K562 (cell line): Measurements from ENCODE around the gene EXOC3. TPM values are rescaled to one million over a fixed set of nuclear protein-coding genes. Genes with fewer than 3 reads are reported as not detected.

Experiments used
- POLR3G ChIP-seq: IDR thresholded peaks from 2 replicates; pipeline ENCODE4 v1.6.1; 2011; ENCODE audit not compliant: insufficient read length, insufficient replicate concordance; ENCODE audit errors: extremely low read depth
- polyA plus RNA-seq, 8 experiments: library from polyadenylated mRNA; depleted of rRNA in 4 of 8; stranded (reverse) in 5 of 8; unstranded in 3 of 8; fragments of >200 nt; fragmentation: Nextera tagmentation in 2 of 8; fragmentation: Illumina TruSeq in 1 of 8; extraction: Ambion mirVana in 2 of 8; extraction: Trizol in 1 of 8; gene quantifications; 2 replicates each; pipeline versions ENCODE4 v1.2.1 to v1.2.3, GENCODE V29; 2011 to 2014; ENCODE audit warnings: inconsistent platforms in 1 of 8, missing spikeins in 1 of 8
- total RNA-seq, 7 experiments: library from RNA; depleted of rRNA in 6 of 7; stranded (reverse); fragments of >200 nt in 6 of 7; fragmentation: Illumina TruSeq in 2 of 7; extraction: Trizol in 2 of 7; gene quantifications; 2 replicates each; pipeline versions ENCODE4 v1.2.1 to v1.2.3, GENCODE V29; 2011 to 2021; ENCODE audit warnings: low replicate concordance in 1 of 7
- TF ChIP-seq, protein P1 (sequence below), 2 experiments: fragments of 450-650 bp; formaldehyde crosslinking in 1 of 2; IDR thresholded peaks; 2 replicates each; pipeline versions ENCODE4 v1.4.0 to v1.6.1; 2014 to 2020; ENCODE audit warnings: mild to moderate bottlenecking in 2 of 2, borderline replicate concordance in 1 of 2, low read depth in 1 of 2

The EXOC3 gene
- total and polyA plus RNA-seq, 9 of the 15 experiments (the other 6 are each of a cell fraction or from before 2014, with no cell fraction given), result 1.4 to 41.9 (median 22.4) TPM

- TF ChIP-seq, protein P1, sequence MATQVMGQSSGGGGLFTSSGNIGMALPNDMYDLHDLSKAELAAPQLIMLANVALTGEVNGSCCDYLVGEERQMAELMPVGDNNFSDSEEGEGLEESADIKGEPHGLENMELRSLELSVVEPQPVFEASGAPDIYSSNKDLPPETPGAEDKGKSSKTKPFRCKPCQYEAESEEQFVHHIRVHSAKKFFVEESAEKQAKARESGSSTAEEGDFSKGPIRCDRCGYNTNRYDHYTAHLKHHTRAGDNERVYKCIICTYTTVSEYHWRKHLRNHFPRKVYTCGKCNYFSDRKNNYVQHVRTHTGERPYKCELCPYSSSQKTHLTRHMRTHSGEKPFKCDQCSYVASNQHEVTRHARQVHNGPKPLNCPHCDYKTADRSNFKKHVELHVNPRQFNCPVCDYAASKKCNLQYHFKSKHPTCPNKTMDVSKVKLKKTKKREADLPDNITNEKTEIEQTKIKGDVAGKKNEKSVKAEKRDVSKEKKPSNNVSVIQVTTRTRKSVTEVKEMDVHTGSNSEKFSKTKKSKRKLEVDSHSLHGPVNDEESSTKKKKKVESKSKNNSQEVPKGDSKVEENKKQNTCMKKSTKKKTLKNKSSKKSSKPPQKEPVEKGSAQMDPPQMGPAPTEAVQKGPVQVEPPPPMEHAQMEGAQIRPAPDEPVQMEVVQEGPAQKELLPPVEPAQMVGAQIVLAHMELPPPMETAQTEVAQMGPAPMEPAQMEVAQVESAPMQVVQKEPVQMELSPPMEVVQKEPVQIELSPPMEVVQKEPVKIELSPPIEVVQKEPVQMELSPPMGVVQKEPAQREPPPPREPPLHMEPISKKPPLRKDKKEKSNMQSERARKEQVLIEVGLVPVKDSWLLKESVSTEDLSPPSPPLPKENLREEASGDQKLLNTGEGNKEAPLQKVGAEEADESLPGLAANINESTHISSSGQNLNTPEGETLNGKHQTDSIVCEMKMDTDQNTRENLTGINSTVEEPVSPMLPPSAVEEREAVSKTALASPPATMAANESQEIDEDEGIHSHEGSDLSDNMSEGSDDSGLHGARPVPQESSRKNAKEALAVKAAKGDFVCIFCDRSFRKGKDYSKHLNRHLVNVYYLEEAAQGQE (IDR thresholded peaks at IDR 0.05; ENCODE audit: borderline replicate concordance), result no peak
- TF ChIP-seq, protein P1 (CRISPR knock-in tag; IDR thresholded peaks at IDR 0.05; ENCODE audit: low read depth), result 0 out of 2 replicates have a peak, but pooled peaks have one; percentile 19
- TF ChIP-seq POLR3G, result no peak
These were observed 519 bp downstream of the EXOC3 start (continued) for GRCh38 chr5:443239-444151.
